HepG2 (cell line): Measurements from ENCODE around the gene DLG4. TPM values are rescaled to one million over a fixed set of nuclear protein-coding genes. Genes with fewer than 3 reads are reported as not detected.

Experiments
- AGO1 ChIP-seq: fragments of 200-400 bp; formaldehyde crosslinking; IDR thresholded peaks from 2 replicates; pipeline ENCODE4 v1.6.1; 2017; ENCODE audit warnings: mild to moderate bottlenecking, low read depth, low read length, moderate library complexity; ENCODE audit not compliant: poor library complexity, severe bottlenecking
- CHD2 ChIP-seq: IDR thresholded peaks from 2 replicates; pipeline ENCODE4 v1.6.1; 2011; ENCODE audit warnings: low read depth, low read length, improper control_type of control experiment
- DBP ChIP-seq: sonication (generic); formaldehyde crosslinking; IDR thresholded peaks from 2 replicates; pipeline ENCODE4 v1.4.0; 2020; ENCODE audit warnings: missing genetic modification reagents; ENCODE audit errors: not compliant biosample characterization
- GABPB1 ChIP-seq: IDR thresholded peaks from 2 replicates; pipeline ENCODE4 v1.6.1; 2016; ENCODE audit warnings: mild to moderate bottlenecking, missing genetic modification reagents, moderate library complexity, missing compliant biosample characterization
- HDAC1 ChIP-seq: sonication (generic); formaldehyde crosslinking; IDR thresholded peaks from 2 replicates; pipeline ENCODE4 v1.5.1; 2020; ENCODE audit warnings: mild to moderate bottlenecking, missing genetic modification reagents
- MAF1 ChIP-seq: sonication (generic); formaldehyde crosslinking; IDR thresholded peaks from 2 replicates; pipeline ENCODE4 v1.5.0; 2020; ENCODE audit warnings: missing genetic modification reagents, borderline replicate concordance
- MEF2D ChIP-seq: sonication (generic); formaldehyde crosslinking; IDR thresholded peaks from 2 replicates; pipeline ENCODE4 v1.5.1; 2020; ENCODE audit warnings: mild to moderate bottlenecking, missing genetic modification reagents
- PAWR ChIP-seq: sonication (generic); formaldehyde crosslinking; IDR thresholded peaks from 2 replicates; pipeline ENCODE4 v1.4.0; 2020; ENCODE audit warnings: missing genetic modification reagents, mild to moderate bottlenecking, borderline replicate concordance
- SIN3A ChIP-seq: IDR thresholded peaks from 2 replicates; pipeline ENCODE4 v1.6.1; 2011; ENCODE audit warnings: low read depth, mild to moderate bottlenecking, control low read depth, low read length, borderline replicate concordance
- SP5 ChIP-seq: IDR thresholded peaks from 2 replicates; pipeline ENCODE4 v1.6.1; 2016; ENCODE audit warnings: low read depth, borderline replicate concordance
- ZNF10 ChIP-seq: sonication (generic); formaldehyde crosslinking; IDR thresholded peaks from 2 replicates; pipeline ENCODE4 v1.4.0; 2020; ENCODE audit warnings: mild to moderate bottlenecking, low read depth, missing genetic modification reagents, borderline replicate concordance
- ZNF224 ChIP-seq: sonication (generic); formaldehyde crosslinking; IDR thresholded peaks from 2 replicates; pipeline ENCODE4 v1.5.0; 2020; ENCODE audit warnings: mild to moderate bottlenecking, missing genetic modification reagents
- ZNF556 ChIP-seq: sonication (generic); formaldehyde crosslinking; IDR thresholded peaks from 2 replicates; pipeline ENCODE4 v1.4.0; 2020; ENCODE audit warnings: mild to moderate bottlenecking, missing genetic modification reagents, borderline replicate concordance
- ZNF563 ChIP-seq: sonication (generic); formaldehyde crosslinking; IDR thresholded peaks from 2 replicates; pipeline ENCODE4 v1.8.0; 2022; ENCODE audit warnings: mild to moderate bottlenecking, moderate library complexity, missing genetic modification reagents
- polyA plus RNA-seq, 8 experiments: library from polyadenylated mRNA; depleted of rRNA in 3 of 8; stranded (reverse) in 7 of 8; unstranded in 1 of 8; fragments of >200 nt; fragmentation: Illumina TruSeq in 4 of 8; extraction: Trizol in 4 of 8; gene quantifications; 2 replicates each; pipeline versions ENCODE4 v1.2.1 to v1.2.3, GENCODE V29; 2011 to 2016; ENCODE audit warnings: low read depth in 4 of 8, missing spikeins in 1 of 8, mixed read lengths in 1 of 8; ENCODE audit not compliant: insufficient read depth in 1 of 8
- total RNA-seq, 5 experiments: library from RNA; depleted of rRNA; stranded (reverse); fragments of >200 nt; fragmentation: Illumina TruSeq; extraction: Trizol; gene quantifications; 2 replicates each; pipeline ENCODE4 v1.2.3, GENCODE V29; 2016; ENCODE audit warnings: low read depth in 1 of 5
- TF ChIP-seq, protein P1 (sequence below): sonication (generic); formaldehyde crosslinking; conservative IDR thresholded peaks from 2 replicates; pipeline ENCODE4 v1.4.0; 2020; ENCODE audit warnings: mild to moderate bottlenecking, missing genetic modification reagents, moderate library complexity
- TF ChIP-seq, protein P2 (sequence below): sonication (generic); formaldehyde crosslinking; IDR thresholded peaks from 2 replicates; pipeline ENCODE4 v1.8.0; 2022; ENCODE audit warnings: missing genetic modification reagents, mild to moderate bottlenecking, inconsistent platforms, borderline replicate concordance

The DLG4 gene
- total and polyA plus RNA-seq, 2 of the 13 experiments (the other 11 are each of a cell fraction or from before 2014, with no cell fraction given) = 0.71 to 4.3 TPM

GRCh38 chr17:7214300-7215135 is 5.1 kb downstream of the DLG4 start (continued):
- TF ChIP-seq, protein P1, sequence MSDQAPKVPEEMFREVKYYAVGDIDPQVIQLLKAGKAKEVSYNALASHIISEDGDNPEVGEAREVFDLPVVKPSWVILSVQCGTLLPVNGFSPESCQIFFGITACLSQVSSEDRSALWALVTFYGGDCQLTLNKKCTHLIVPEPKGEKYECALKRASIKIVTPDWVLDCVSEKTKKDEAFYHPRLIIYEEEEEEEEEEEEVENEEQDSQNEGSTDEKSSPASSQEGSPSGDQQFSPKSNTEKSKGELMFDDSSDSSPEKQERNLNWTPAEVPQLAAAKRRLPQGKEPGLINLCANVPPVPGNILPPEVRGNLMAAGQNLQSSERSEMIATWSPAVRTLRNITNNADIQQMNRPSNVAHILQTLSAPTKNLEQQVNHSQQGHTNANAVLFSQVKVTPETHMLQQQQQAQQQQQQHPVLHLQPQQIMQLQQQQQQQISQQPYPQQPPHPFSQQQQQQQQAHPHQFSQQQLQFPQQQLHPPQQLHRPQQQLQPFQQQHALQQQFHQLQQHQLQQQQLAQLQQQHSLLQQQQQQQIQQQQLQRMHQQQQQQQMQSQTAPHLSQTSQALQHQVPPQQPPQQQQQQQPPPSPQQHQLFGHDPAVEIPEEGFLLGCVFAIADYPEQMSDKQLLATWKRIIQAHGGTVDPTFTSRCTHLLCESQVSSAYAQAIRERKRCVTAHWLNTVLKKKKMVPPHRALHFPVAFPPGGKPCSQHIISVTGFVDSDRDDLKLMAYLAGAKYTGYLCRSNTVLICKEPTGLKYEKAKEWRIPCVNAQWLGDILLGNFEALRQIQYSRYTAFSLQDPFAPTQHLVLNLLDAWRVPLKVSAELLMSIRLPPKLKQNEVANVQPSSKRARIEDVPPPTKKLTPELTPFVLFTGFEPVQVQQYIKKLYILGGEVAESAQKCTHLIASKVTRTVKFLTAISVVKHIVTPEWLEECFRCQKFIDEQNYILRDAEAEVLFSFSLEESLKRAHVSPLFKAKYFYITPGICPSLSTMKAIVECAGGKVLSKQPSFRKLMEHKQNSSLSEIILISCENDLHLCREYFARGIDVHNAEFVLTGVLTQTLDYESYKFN (CRISPR knock-in tag) = peak; percentile 50
- TF ChIP-seq SP5 (peak; percentile 72; the same call in 1 of the 2 replicates), CHD2 (peak; percentile 51; the same call in 1 of the 2 replicates), PAWR (CRISPR knock-in tag) (no peak), MAF1 (CRISPR knock-in tag) (no peak), DBP (CRISPR knock-in tag) (peak; percentile 49), MEF2D (peak; percentile 33; the same call in 1 of the 2 replicates), ZNF10 (CRISPR knock-in tag) (no peak), ZNF224 (CRISPR knock-in tag) (no peak), SIN3A (peak; percentile 19; the same call in 1 of the 2 replicates), ZNF556 (CRISPR knock-in tag) (peak; percentile 69; the same call in 1 of the 2 replicates), GABPB1 (peak; percentile 57), HDAC1 (CRISPR knock-in tag) (peak; percentile 18; the same call in 1 of the 2 replicates), AGO1 (peak; percentile 47), ZNF563 (CRISPR knock-in tag) (0 out of 2 replicates have a peak, but pooled peaks have one; percentile 27)
- TF ChIP-seq, protein P2, sequence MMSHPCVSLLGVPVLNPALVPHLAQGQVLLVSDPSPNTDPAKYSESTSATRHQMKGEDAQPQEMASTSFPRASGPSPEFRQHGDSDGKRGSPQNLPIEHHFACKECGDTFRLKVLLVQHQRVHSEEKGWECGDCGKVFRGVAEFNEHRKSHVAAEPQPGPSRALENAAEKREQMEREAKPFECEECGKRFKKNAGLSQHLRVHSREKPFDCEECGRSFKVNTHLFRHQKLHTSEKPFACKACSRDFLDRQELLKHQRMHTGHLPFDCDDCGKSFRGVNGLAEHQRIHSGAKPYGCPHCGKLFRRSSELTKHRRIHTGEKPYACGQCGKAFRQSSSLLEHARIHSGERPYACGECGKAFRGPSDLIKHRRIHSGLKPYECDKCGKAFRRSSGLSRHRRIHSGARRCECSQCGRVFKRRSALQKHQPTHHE = peak; percentile 43; the same call in 1 of the 2 replicates
